ENCODE results near the gene ATXN1. TPM values are rescaled to one million over a fixed set of nuclear protein-coding genes. Genes with fewer than 3 reads are reported as not detected.
A peak's percentile ranks its signal among the peaks of the same experiment; 100 is the strongest.

ATXN1 gene
- total RNA-seq, 1 experiment from 2014 or later = 13.4 TPM

DNA sequence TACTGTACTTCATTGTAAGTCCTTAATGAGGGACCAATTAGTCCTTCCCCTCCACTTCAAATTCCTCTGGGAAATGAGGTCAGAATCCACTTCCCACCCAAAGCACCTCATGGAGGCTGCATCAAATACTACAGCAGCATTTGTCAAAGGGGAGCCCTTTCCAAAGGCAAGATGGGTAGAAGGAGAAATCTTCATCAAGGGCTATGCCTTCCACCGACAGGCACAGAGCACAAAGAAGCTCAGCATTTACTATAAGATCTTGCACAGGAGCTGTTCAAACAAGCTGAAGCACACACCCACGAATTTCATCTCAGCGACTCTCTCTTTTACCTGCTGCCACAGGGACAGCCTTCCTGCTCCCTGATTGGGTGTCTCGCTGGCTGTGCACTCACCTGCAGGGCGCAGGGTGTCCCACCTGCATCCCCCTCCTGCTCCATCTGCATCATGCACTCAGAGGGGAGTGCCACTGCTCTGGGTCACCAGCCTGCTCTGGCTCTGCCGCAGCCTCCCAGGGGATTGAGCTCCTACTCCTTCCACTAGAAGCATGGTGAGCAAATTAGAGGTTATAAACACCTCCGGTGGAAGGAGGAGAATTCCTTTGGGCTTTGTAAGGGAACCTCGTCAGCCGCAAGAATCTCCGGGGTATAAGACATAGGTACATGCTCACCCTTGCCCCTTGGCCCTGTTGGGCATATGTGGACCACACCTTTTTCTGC, 164.5 kb downstream of the ATXN1 start:
- no peak for DNase-seq (ENCODE audit: low read depth, low spot score)
- in situ Hi-C loops (cut with HindIII; ENCODE audit: low pct_unique_long_range_greater_than_20kb, low sequenced_read_pairs) = no loop called here

DNA sequence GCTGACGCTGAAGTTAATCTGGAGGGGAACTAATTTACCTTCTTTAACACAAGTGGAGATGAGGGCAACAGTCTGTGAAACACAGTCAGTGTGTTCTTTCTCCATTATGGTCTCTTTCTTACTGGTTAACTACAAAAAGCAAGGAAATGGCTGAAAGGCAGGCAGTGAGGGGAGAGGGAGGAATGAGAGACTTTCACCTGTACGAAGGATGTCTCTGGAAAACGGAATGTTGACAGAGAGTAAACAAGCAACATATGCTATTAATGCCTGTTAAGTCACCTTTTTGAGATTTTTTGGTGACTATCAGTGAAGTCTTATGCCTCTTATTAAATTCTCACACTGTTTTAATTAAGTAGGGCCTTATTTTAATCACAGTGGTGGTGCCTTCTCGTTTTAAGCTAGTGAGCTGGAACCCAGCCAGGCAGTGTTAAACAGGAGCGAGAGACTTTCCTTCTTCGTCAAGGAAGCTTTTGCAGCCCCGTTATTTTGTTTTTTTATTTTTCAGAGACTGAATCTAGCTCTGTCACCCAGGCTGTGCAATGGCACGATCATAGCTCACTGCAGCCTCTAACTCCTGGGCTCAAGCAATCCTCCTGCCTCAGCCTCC, 165.6 kb downstream of the ATXN1 start:
- no peak for DNase-seq (ENCODE audit: low read depth, low spot score)
- in situ Hi-C loops (cut with HindIII; ENCODE audit: low pct_unique_long_range_greater_than_20kb, low sequenced_read_pairs) = no loop called here

- in situ Hi-C loops (cut with HindIII; ENCODE audit: low pct_unique_long_range_greater_than_20kb, low sequenced_read_pairs) = no loop called here
- no peak for DNase-seq (ENCODE audit: low read depth, low spot score)
These were observed 166.4 kb downstream of the ATXN1 start for GRCh38 chr6:16594849-16595248.

DNA sequence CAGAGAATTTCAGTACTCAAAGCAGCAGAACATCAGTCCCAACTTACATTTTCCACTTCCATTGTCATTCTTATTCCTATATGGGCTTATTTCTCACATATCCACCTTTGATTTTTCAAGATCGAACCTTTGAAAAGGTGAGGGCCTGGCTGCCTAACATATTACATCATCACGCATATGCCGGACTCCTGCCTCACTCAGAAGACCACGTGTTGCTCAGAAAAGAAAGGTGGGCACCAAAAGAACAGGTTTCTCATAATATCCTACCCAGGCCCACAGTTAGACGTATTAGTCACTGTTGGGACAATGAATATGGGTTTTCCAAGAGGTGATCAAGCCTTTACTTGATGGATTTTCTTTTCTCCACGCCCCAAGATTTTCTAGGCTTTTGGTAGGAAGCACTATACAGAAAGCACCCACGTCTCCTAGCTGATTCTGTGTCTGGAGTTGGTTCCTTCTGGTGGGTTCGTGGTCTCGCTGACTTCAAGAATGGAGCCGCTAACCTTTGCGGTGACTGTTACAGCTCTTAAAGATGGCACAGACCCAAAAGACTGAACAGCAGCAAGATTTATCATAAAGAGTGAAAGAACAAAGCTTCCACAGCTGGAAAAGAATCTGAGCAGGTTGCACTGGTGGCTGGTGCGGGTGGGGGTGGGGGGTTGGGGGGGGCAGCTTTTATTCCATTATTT, 168.9 kb downstream of the ATXN1 start:
- in situ Hi-C loops (cut with HindIII; ENCODE audit: low pct_unique_long_range_greater_than_20kb, low sequenced_read_pairs) = no loop called here
- no peak for DNase-seq (ENCODE audit: low read depth, low spot score)

DNA sequence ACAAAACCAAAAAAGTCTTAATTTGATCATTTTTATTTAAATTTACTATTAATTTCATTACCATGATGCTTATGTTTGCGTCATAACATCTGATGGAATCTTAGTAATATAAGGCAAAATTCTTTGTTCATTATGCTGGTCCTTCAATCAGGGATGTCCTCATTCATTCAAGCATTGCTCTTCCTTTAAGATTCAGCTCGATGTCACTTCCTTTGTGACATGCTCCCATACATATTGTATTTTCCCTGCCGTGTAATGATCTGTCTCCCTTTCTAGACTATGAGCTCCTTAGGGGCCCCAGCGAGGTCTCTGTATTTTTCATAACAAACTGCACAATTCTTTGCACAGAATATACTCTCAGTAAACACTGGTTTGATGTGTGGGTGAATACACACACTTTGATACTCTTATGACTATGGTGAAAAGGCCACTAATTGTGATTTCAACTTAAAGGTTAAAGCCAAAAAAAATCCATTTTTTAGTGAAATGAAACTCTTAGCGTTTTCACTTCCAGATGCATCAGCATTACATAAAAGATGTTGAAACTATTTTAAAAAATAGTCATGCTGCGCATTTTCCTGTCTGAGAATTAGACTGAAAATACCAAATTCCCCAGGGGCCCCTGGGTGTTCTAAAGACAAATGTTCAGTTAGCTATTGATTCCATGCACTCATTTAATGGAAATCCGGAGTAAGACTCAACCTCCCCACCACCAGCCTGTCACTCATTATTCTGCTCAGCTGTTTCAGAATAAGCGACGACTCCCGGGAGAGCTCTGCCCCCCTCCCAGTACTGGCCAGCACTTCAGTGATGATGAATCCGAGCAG, 169.7 kb downstream of the ATXN1 start:
- in situ Hi-C loops (cut with HindIII; ENCODE audit: low pct_unique_long_range_greater_than_20kb, low sequenced_read_pairs) = no loop called here
- DNase-seq (ENCODE audit: low read depth, low spot score) = no peak

- no peak for DNase-seq (ENCODE audit: low read depth, low spot score)
- in situ Hi-C loops (cut with HindIII; ENCODE audit: low pct_unique_long_range_greater_than_20kb, low sequenced_read_pairs) = no loop called here
These were observed 175.5 kb downstream of the ATXN1 start for GRCh38 chr6:16585805-16586204.

DNA sequence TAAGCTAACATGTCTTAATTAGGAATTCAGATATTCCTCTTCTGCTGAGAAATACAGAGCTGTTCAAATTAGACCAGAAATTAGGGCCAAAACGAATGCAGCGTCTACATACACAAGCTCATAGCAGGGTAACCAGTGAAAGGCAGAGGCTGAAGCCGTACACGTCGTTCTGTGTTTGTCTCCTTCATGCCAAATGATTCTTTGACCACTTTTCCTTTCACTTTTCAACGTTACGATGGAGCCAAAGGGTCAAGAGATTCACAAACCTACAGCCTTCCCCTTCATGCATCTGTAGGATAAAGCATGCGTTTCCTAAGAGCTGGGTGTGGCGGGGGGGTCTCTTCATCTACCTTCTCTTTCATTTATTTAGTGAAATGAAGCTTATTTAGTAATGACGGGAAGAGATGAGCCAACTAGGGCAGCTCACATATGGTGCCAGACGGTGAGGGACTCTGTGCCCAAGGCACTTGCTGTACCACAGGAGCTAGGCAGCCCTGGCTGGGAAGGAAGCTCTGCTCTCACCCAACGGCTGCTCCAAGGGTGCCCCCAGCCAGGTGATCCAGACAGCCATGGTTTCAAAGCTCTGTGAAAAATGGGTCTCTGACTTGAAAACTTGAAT, 178.0 kb downstream of the ATXN1 start:
- in situ Hi-C loops (cut with HindIII; ENCODE audit: low pct_unique_long_range_greater_than_20kb, low sequenced_read_pairs) = no loop called here
- DNase-seq (ENCODE audit: low read depth, low spot score) = no peak

- DNase-seq (ENCODE audit: low read depth, low spot score) = no peak
- in situ Hi-C loops (cut with HindIII; ENCODE audit: low pct_unique_long_range_greater_than_20kb, low sequenced_read_pairs) = no loop called here
These were observed 178.7 kb downstream of the ATXN1 start for GRCh38 chr6:16582446-16583143.

DNA sequence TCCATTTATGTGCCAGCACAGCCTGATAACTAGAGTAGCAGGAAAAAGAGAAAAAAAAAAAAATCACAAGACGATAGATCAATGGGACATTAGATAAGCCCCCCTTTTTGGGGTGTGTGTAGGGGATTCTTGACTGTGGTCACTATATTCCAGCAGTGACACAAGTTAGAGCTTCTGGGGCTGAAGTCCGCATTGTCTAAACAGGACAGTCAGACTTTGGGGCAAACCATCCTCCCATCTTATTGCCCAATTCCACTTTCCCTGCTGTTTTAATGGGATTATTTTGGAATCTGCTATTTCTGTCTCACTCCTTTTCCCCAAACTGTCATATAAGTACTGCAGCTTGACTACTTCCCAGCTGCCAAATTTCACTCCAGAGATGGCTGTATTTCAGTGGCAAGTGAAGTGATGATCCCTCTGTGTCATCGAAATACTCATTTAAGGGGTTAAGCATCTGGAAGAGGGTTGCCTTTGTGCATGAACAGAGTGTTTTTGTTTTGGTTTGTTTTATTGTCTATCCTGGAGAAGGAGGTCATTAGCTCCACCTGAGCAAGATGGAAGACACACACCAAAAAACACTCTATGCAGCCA, 182.5 kb downstream of the ATXN1 start:
- no peak for DNase-seq (ENCODE audit: low read depth, low spot score)
- in situ Hi-C loops (cut with HindIII; ENCODE audit: low pct_unique_long_range_greater_than_20kb, low sequenced_read_pairs) = no loop called here

- in situ Hi-C loops (cut with HindIII; ENCODE audit: low pct_unique_long_range_greater_than_20kb, low sequenced_read_pairs) = no loop called here
- no peak for DNase-seq (ENCODE audit: low read depth, low spot score)
These were observed 184.6 kb downstream of the ATXN1 start for GRCh38 chr6:16576451-16577368.

DNA sequence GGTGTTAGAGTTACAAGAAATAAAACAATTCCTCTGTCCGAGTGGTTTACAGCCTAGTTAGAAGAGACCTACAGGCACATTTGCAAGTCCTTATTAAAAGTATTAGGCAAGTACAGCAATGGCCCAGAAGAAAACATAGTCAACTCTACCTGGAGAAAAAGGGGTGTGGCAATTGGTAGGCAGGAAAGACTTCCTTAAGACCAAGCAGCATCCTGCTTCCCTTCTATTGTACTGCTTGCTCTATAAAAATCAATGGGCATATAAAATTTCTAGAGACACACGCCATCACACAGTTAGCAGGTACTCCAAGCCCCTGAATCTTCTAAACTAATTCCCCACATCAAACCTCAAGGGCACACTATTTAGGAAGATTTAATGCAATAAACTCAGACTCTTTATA, 185.6 kb downstream of the ATXN1 start:
- no peak for DNase-seq (ENCODE audit: low read depth, low spot score)
- in situ Hi-C loops (cut with HindIII; ENCODE audit: low pct_unique_long_range_greater_than_20kb, low sequenced_read_pairs) = no loop called here

DNA sequence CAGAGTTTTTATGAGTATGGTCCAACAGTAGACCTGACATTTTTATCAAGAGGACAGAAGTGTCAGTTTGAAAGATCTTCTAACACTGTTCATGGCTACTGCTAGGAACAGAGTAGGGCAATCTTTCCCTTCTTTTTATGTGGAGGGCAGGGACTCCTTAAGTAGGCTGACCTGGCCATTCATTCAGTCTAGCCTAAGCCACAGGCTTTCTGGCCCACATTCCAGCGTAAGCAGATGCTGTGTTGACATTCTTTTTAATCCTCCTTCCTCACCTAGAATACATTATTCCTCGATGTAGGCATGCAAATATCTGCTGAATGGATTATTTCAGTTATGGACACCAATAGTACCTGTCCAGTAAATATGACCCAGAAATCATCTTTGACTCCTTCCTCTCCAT, 188.3 kb downstream of the ATXN1 start:
- in situ Hi-C loops (cut with HindIII; ENCODE audit: low pct_unique_long_range_greater_than_20kb, low sequenced_read_pairs) = no loop called here

DNA sequence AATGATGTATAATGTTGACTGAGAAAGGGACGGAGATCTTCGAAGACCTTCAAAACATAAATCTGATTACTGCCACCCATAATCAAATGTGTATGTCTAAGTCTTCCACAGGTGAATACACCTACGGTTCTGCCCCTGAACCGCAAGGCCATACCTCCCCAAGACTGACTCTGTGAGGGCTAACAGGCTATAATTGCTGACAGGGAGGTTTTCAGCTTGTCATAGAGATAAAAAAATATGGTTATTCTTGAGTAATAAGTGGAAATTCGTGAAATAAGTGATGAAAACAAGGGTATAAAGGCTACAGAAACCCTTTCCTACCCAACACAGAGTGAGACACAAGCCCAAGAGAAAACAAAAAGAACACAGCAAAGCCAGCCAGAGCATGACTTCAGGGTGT, 188.9 kb downstream of the ATXN1 start:
- DNase-seq (ENCODE audit: low read depth, low spot score) = no peak
- in situ Hi-C loops (cut with HindIII; ENCODE audit: low pct_unique_long_range_greater_than_20kb, low sequenced_read_pairs) = no loop called here

More for the DNA sequence above, 188.3 kb downstream of the ATXN1 start:
- DNase-seq (ENCODE audit: low read depth, low spot score) = no peak

GRCh38 chr6:16570946-16571345, 190.3 kb downstream of the ATXN1 start:
- in situ Hi-C loops (cut with HindIII; ENCODE audit: low pct_unique_long_range_greater_than_20kb, low sequenced_read_pairs) = no loop called here
- DNase-seq (ENCODE audit: low read depth, low spot score) = peak; percentile 89

DNA sequence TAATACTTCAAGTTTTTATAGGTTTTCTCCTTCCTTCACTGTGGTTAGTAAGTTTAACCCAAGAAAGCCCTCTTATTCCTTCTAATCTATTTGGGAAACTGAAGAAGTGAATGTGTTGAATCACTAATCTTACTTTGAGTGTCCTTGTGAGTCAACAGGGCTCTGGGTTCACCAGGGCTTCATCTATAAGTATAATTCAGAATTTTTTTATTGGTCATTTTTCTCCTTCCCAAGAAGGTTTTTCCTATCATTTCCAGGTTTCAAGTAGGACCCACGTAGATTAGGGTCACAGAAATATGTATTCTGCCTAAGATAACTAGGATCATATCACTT, 191.1 kb downstream of the ATXN1 start:
- in situ Hi-C loops (cut with HindIII; ENCODE audit: low pct_unique_long_range_greater_than_20kb, low sequenced_read_pairs) = no loop called here
- DNase-seq (ENCODE audit: low read depth, low spot score) = no peak

- in situ Hi-C loops (cut with HindIII; ENCODE audit: low pct_unique_long_range_greater_than_20kb, low sequenced_read_pairs) = no loop called here
- DNase-seq (ENCODE audit: low read depth, low spot score) = no peak
These were observed 193.1 kb downstream of the ATXN1 start for GRCh38 chr6:16568128-16568527.
